ENCODE results near the gene ZNF593OS.

Gene ZNF593OS

GRCh38 chr1:26182383-26182696 lies 10.7 kb upstream of the ZNF593OS start:
- DNase-seq = no peak

GRCh38 chr1:26181586-26182382 lies 10.2 kb upstream of the ZNF593OS start:
- DNase-seq = no peak

GRCh38 chr1:26180010-26180506 lies 8.4 kb upstream of the ZNF593OS start:
- no peak for DNase-seq

GRCh38 chr1:26177182-26177684 lies 5.6 kb upstream of the ZNF593OS start, which contains the start of gene CNKSR1:
CNKSR1 (plus strand) TSS chr1:26177491; CDS start chr1:26177548, 57 bp downstream.
- no peak for DNase-seq

- no peak for DNase-seq
Observed at GRCh38 chr1:26175346-26175745, 3.7 kb upstream of the ZNF593OS start.

GRCh38 chr1:26170472-26170821 lies 1.2 kb downstream of the ZNF593OS start:
- DNase-seq = no peak

- DNase-seq = no peak
Observed at GRCh38 chr1:26169669-26170471, 1.8 kb downstream of the ZNF593OS start, which contains the start of gene ZNF593. ZNF593 (plus strand) TSS chr1:26169908; CDS start chr1:26169984, 76 bp downstream.

- DNase-seq = no peak
Observed at GRCh38 chr1:26169198-26169554, 2.5 kb downstream of the ZNF593OS start.

GRCh38 chr1:26168410-26169197 lies 3.0 kb downstream of the ZNF593OS start, which contains the start of gene C1orf232:
C1orf232 (minus strand) TSS chr1:26168963; CDS start chr1:26168499, 464 bp downstream.
- no peak for DNase-seq

GRCh38 chr1:26166719-26167281 lies 4.8 kb downstream of the ZNF593OS start:
- DNase-seq = no peak

- DNase-seq = no peak
Observed at GRCh38 chr1:26164861-26165842, 6.5 kb downstream of the ZNF593OS start.

- DNase-seq = no peak
Observed at GRCh38 chr1:26164036-26164860, 7.4 kb downstream of the ZNF593OS start.

GRCh38 chr1:26163684-26164035 lies 8.0 kb downstream of the ZNF593OS start:
- no peak for DNase-seq

GRCh38 chr1:26162220-26162709 lies 9.4 kb downstream of the ZNF593OS start:
- no peak for DNase-seq

GRCh38 chr1:26161415-26162219 lies 10.0 kb downstream of the ZNF593OS start:
- no peak for DNase-seq

- DNase-seq = no peak
Observed at GRCh38 chr1:26160527-26161414, 10.9 kb downstream of the ZNF593OS start.

GRCh38 chr1:26159743-26160039 lies 11.9 kb downstream of the ZNF593OS start:
- no peak for DNase-seq
